ENCODE data around the gene HYCC1. TPM values are rescaled to one million over a fixed set of nuclear protein-coding genes. Genes with fewer than 3 reads are reported as not detected.
"Not testable (repeated sequence)": the region's sequence is repeated elsewhere in the genome, so short reads cannot be mapped to it uniquely, and the experiment has no call there.

HYCC1 gene
- total RNA-seq, 4 donors from 2014 or later = 8.3 to 22.6 (median 12.7) TPM

DNA sequence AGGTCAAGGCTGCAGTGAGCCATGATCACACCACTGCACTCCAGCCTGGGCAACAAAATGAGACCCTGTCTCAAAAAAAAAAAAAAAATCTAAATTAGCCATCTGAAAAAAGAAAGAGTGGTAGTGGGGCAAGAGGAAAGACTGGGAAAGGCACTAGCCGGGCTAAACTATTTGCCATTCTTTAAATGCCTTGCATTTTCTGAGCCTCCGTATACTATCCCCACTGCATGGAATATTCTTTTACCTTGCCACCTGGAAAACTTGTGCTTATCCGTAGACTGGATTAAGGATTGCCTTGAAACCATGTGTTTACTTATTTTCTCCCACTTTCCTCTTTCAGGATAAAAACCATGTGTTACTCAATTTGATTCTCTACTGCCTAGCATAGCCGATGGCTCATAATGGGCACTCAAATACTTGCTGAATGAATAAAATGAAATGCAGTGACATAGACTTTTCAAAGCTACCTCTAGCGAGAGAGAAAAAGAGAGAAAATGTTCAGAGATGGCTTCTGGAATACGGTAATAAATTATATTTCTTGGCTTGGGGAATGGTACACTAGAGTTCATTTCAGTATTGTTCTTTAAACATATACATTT, 30.6 kb downstream of the HYCC1 start:
- TF ChIP-seq POLR2AphosphoS5 (IDR thresholded peaks at IDR 0.05) (no peak), POLR2A (IDR thresholded peaks at IDR 0.05) (no peak)
- TF ChIP-seq, protein P1, sequence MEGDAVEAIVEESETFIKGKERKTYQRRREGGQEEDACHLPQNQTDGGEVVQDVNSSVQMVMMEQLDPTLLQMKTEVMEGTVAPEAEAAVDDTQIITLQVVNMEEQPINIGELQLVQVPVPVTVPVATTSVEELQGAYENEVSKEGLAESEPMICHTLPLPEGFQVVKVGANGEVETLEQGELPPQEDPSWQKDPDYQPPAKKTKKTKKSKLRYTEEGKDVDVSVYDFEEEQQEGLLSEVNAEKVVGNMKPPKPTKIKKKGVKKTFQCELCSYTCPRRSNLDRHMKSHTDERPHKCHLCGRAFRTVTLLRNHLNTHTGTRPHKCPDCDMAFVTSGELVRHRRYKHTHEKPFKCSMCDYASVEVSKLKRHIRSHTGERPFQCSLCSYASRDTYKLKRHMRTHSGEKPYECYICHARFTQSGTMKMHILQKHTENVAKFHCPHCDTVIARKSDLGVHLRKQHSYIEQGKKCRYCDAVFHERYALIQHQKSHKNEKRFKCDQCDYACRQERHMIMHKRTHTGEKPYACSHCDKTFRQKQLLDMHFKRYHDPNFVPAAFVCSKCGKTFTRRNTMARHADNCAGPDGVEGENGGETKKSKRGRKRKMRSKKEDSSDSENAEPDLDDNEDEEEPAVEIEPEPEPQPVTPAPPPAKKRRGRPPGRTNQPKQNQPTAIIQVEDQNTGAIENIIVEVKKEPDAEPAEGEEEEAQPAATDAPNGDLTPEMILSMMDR (IDR thresholded peaks at IDR 0.05) = no peak
- WGBS = 96% methylated on average over 6 of the region's 6 CpGs

DNA sequence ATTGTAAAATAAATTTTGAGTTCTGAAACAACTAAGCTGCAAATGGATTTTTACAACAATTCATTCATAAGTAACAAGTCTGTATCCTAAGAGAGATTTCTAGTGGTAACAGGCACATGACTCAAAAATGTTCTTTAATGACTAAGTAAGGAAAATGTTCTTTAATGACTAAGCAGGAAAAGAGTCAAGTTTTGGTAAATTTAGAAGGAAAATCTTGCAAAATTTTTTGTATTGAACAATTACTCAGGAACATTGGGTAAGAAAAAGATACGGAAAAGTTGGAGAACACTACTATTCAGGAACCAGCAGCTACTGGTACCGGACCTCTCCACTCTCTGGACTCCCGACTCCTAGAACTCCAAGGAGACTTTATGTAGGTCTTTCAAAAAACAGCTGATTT, 33.5 kb downstream of the HYCC1 start:
- Histone ChIP-seq H3K4me1 (no peaks in the 10 kb centered on the region), H3K36me3 (peaks cover 7% of the 10 kb centered on the region), H3K27me3 (no peaks in the 10 kb centered on the region), H3K4me3 (no peak overlapping the region), H3K9me3 (no peaks in the 10 kb centered on the region), H3K27ac (peak overlapping the region; percentile 56)
- no peak for DNase-seq (ENCODE audit: low spot score in 2 of 2)
- WGBS = 70% methylated on average over 3 of the region's 3 CpGs
- TF ChIP-seq, protein P1 (IDR thresholded peaks at IDR 0.05) = no peak
- TF ChIP-seq EP300 (IDR thresholded peaks at IDR 0.05) (no peak), POLR2A (IDR thresholded peaks at IDR 0.05) (no peak), POLR2AphosphoS5 (IDR thresholded peaks at IDR 0.05) (no peak)

More for the DNA sequence above, 30.6 kb downstream of the HYCC1 start:
- DNase-seq (ENCODE audit: low spot score in 2 of 2) = no peak
- Histone ChIP-seq H3K27me3 (no peaks in the 10 kb centered on the region), H3K36me3 (no peaks in the 10 kb centered on the region), H3K4me3 (no peak overlapping the region), H3K9me3 (no peaks in the 10 kb centered on the region), H3K4me1 (no peaks in the 10 kb centered on the region), H3K27ac (no peak overlapping the region)

DNA sequence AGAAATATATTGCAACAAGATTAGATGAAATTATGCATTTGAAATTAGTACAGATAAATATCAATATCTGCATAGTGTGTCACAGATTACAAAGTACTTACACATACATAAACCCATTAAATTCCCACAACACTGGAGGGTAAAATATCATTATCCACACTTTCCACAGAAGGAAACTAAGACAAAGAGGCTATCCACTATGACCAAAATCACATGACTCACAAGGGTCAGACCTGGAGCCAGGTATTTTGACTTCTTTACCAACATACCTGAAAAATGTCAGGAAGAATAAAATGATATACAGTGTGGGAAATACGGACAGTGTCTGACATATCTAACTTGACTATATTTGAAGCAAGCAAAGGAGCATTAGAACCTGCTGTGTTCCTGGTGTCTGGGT, 34.1 kb downstream of the HYCC1 start:
- no peak overlapping the region for H3K27ac ChIP-seq
- 89% methylated on average over 1 of the region's 1 CpG for WGBS
- H3K9me3 ChIP-seq = no peaks in the 10 kb centered on the region
- TF ChIP-seq POLR2A (IDR thresholded peaks at IDR 0.05) (no peak), POLR2AphosphoS5 (IDR thresholded peaks at IDR 0.05) (no peak), EP300 (IDR thresholded peaks at IDR 0.05) (no peak)
- TF ChIP-seq, protein P1 (IDR thresholded peaks at IDR 0.05) = no peak
- H3K4me1 ChIP-seq = no peaks in the 10 kb centered on the region
- H3K4me3 ChIP-seq = no peak overlapping the region
- no peak for DNase-seq (ENCODE audit: low spot score in 2 of 2)
- H3K27me3 ChIP-seq = no peaks in the 10 kb centered on the region
- peaks cover 8% of the 10 kb centered on the region for H3K36me3 ChIP-seq

DNA sequence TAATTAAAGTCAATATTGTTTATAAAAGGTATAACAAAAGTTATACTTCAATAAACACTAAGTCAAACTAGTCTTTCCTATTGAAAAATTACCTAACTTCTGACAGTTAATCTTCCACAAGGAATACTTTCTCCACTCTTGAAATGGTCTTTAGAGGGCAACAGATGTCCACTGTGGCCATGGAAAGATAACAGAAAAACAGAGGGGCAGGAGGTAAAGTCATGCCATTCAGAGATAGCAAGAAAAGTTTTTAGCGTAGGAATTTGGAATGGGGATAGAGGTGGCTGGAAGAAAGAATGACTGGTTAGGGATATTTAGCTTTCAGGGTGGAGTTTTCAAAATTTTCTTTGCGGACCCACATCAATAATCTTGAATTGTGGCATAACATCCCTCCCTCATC, 34.7 kb downstream of the HYCC1 start:
- WGBS = 90% methylated on average over 2 of the region's 2 CpGs
- Histone ChIP-seq H3K4me1 (no peaks in the 10 kb centered on the region), H3K36me3 (peaks cover 8% of the 10 kb centered on the region), H3K9me3 (no peaks in the 10 kb centered on the region), H3K27me3 (no peaks in the 10 kb centered on the region), H3K27ac (no peak overlapping the region), H3K4me3 (no peak overlapping the region)
- no peak for TF ChIP-seq POLR2A (IDR thresholded peaks at IDR 0.05)
- no peak for TF ChIP-seq POLR2AphosphoS5 (IDR thresholded peaks at IDR 0.05)
- TF ChIP-seq, protein P1 (IDR thresholded peaks at IDR 0.05) = no peak
- TF ChIP-seq EP300 (IDR thresholded peaks at IDR 0.05) = no peak
- DNase-seq (ENCODE audit: low spot score in 2 of 2) = no peak

DNA sequence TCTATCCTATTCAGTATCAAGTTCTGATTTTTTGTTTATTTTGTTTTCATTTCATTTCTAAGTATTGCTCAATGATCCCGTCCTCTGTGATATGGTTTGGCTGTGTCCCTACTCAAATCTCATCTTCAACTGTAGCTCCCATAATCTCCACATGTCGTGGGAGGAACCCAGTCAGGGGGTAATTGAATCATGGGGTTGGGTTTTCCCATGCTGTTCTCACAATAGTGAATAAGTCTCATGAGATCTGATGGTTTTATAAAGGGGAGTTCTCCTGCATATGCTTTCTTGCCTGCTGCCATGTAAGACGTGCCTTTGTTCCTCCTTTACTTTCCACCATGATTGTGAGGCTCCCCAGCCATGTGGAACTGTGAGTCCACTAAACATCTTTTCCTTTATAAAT, 39.3 kb downstream of the HYCC1 start:
- H3K4me1 ChIP-seq; DNase-seq (ENCODE audit: low spot score in 2 of 2); H3K4me3 ChIP-seq; H3K27me3 ChIP-seq; H3K9me3 ChIP-seq; H3K27ac ChIP-seq: not testable (repeated sequence)
- H3K36me3 ChIP-seq = peaks cover 17% of the 10 kb centered on the region
- 100% methylated on average over 3 of the region's 3 CpGs for WGBS

DNA sequence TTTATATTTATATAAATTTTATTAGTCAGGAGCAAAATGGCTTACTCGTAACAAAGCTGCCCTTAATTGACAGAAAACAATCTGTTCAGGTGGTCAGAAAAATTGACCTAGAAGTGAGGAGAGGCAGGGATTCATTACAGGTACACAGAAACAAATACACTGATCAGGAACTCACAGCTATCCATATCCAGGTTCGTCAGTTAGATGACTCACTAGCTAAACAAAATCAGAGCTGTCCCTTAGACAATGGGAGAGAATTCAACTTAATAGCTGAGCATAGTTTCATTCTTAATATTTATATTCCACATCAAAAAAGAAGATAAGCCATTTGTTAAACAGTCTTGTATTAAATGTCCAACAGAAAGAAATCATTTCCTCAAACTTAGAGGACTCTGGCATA, 41.7 kb downstream of the HYCC1 start:
- H3K4me3 ChIP-seq = no peak overlapping the region
- H3K27ac ChIP-seq = no peak overlapping the region
- no peaks in the 10 kb centered on the region for H3K4me1 ChIP-seq
- WGBS = 92% methylated on average over 2 of the region's 2 CpGs
- DNase-seq (ENCODE audit: low spot score in 2 of 2) = no peak
- H3K27me3 ChIP-seq = no peaks in the 10 kb centered on the region
- no peaks in the 10 kb centered on the region for H3K9me3 ChIP-seq
- peaks cover 23% of the 10 kb centered on the region for H3K36me3 ChIP-seq
- no peak for TF ChIP-seq EP300 (IDR thresholded peaks at IDR 0.05)
- TF ChIP-seq POLR2AphosphoS5 (IDR thresholded peaks at IDR 0.05) = no peak
- no peak for TF ChIP-seq POLR2A (IDR thresholded peaks at IDR 0.05)

Data from suprapubic skin (tissue), 4 donors.